Measurements from ENCODE around the gene GMCL2. TPM values are rescaled to one million over a fixed set of nuclear protein-coding genes. Genes with fewer than 3 reads are reported as not detected.

GMCL2 gene
- total and polyA plus RNA-seq, 9 donors, result not detected

DNA sequence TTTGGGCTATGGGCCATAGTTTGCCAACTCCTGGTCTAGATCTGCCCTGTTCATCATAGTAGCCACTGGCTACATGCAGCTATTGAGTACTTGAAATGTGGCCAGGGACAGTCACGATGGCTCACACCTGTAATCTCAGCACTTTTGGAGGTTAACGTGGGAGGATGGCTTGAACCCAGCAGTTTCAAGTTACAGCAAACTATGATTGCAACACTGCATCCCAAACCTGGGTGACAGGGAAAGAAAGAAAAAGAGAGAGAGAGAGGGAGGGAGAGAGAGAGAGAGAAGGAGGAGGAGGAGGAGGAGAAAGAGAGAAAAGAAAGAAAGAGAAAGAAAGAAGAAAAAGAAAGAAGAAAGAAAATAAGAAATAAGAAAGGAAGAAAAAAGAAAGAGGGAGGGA lies 5.1 kb upstream of the GMCL2 start:
- Histone ChIP-seq H3K27me3 (no peaks in the 10 kb centered on the region), H3K27ac (no peak overlapping the region), H3K4me3 (no peak overlapping the region), H3K9me3 (no peaks in the 10 kb centered on the region), H3K36me3 (no peaks in the 10 kb centered on the region), H3K4me1 (ENCODE audit: insufficient read depth) (no peaks in the 10 kb centered on the region)
- intact Hi-C loops (cut with DNase I), result no loop called here
- 13 to 28% (median 27%) methylated on average over 2 of the region's 2 CpGs for WGBS, 3 donors
- no peak for DNase-seq
- TF ChIP-seq EP300 (IDR thresholded peaks at IDR 0.05), result no peak
- TF ChIP-seq, protein P1, sequence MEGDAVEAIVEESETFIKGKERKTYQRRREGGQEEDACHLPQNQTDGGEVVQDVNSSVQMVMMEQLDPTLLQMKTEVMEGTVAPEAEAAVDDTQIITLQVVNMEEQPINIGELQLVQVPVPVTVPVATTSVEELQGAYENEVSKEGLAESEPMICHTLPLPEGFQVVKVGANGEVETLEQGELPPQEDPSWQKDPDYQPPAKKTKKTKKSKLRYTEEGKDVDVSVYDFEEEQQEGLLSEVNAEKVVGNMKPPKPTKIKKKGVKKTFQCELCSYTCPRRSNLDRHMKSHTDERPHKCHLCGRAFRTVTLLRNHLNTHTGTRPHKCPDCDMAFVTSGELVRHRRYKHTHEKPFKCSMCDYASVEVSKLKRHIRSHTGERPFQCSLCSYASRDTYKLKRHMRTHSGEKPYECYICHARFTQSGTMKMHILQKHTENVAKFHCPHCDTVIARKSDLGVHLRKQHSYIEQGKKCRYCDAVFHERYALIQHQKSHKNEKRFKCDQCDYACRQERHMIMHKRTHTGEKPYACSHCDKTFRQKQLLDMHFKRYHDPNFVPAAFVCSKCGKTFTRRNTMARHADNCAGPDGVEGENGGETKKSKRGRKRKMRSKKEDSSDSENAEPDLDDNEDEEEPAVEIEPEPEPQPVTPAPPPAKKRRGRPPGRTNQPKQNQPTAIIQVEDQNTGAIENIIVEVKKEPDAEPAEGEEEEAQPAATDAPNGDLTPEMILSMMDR (IDR thresholded peaks at IDR 0.05), result no peak
- no peak for TF ChIP-seq POLR2A (IDR thresholded peaks at IDR 0.05)

DNA sequence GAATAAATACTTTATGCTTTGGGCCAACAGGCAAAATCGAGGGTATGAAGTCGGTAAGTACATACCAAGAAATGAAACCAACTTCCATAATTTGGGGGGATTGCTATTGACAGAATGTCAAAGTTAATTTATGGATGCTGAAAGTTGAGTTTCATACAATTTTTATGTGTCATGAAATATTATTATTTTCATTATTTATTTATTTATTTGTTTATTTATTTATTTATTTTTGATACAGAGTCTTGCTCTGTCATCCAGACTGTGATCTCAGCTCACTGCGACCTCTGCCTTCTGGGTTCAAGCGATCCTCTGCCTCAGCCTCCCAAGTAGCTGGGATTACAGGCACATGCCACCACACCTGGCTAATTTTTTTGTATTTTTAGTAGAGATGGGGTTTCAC lies 4.5 kb upstream of the GMCL2 start:
- intact Hi-C loops (cut with DNase I), result no loop called here
- H3K36me3 ChIP-seq, result no peaks in the 10 kb centered on the region
- TF ChIP-seq EP300 (IDR thresholded peaks at IDR 0.05), result no peak
- TF ChIP-seq, protein P1 (IDR thresholded peaks at IDR 0.05), result no peak
- no peak for TF ChIP-seq POLR2A (IDR thresholded peaks at IDR 0.05)
- 73 to 86% (median 79%) methylated on average over 4 of the region's 4 CpGs for WGBS, 3 donors
- no peak overlapping the region for H3K27ac ChIP-seq
- no peaks in the 10 kb centered on the region for H3K9me3 ChIP-seq
- DNase-seq, result no peak
- no peak overlapping the region for H3K4me3 ChIP-seq
- no peaks in the 10 kb centered on the region for H3K4me1 ChIP-seq (ENCODE audit: insufficient read depth)
- no peaks in the 10 kb centered on the region for H3K27me3 ChIP-seq

DNA sequence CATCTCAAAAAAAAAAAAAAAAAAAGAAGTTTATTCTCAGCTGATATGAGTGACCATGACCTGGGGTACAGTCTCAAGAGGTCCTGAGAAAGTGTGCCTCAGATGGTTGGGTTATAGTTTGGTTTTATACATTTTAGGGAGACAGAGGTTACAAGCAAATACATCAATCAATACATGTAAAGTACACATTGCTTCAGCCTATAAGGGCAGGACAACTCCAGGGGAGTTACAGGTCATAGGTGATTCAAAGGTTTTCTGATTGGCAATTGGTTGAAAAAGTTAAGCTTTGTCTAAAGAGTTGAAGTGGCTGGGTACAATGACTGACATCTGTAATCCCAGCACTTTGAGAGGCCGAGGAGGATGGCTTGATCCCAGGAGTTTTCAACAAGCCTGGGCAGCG lies 2.3 kb upstream of the GMCL2 start:
- Histone ChIP-seq H3K4me1 (ENCODE audit: insufficient read depth) (no peaks in the 10 kb centered on the region), H3K36me3 (no peaks in the 10 kb centered on the region), H3K9me3 (no peaks in the 10 kb centered on the region), H3K27me3 (no peaks in the 10 kb centered on the region), H3K4me3 (no peak overlapping the region), H3K27ac (no peak overlapping the region)
- no peak for TF ChIP-seq POLR2A (IDR thresholded peaks at IDR 0.05)
- no peak for TF ChIP-seq EP300 (IDR thresholded peaks at IDR 0.05)
- TF ChIP-seq, protein P1 (IDR thresholded peaks at IDR 0.05), result no peak
- DNase-seq, result no peak
- intact Hi-C loops (cut with DNase I), result no loop called here
- 44 to 48% (median 44%) methylated on average over 2 of the region's 2 CpGs for WGBS, 3 donors

DNA sequence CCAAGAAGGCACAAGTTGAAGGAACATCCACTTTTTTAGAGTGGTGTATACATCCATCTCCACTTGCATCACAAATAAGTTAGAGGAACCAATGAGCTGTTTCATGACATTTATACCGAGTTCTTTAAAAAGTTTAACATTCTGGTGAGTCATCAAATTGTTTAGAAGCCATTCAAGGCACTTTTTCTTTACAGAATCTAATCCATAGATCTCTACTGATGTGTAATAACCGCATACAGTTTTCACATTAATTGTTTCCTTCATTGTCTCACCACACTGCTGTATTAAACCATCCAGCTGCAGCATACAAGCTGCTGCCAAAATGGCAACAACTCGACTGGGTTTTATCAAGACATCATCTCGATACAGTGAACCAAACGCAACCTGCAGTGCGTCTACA lies 744 bp downstream of the GMCL2 start:
- intact Hi-C loops (cut with DNase I), result no loop called here

More for the DNA sequence above, 744 bp downstream of the GMCL2 start:
- 32 to 44% (median 33%) methylated on average over 6 of the region's 6 CpGs for WGBS, 3 donors
- no peak for TF ChIP-seq EP300 (IDR thresholded peaks at IDR 0.05)
- TF ChIP-seq, protein P1 (IDR thresholded peaks at IDR 0.05), result no peak
- H3K27me3 ChIP-seq, result no peaks in the 10 kb centered on the region
- DNase-seq, result no peak
- H3K4me1 ChIP-seq (ENCODE audit: insufficient read depth), result no peaks in the 10 kb centered on the region
- no peaks in the 10 kb centered on the region for H3K9me3 ChIP-seq
- no peak overlapping the region for H3K27ac ChIP-seq
- H3K36me3 ChIP-seq, result no peaks in the 10 kb centered on the region
- no peak overlapping the region for H3K4me3 ChIP-seq

All from ovary (tissue), 9 donors.